Measurements from ENCODE around the gene FOCAD. TPM values are rescaled to one million over a fixed set of nuclear protein-coding genes. Genes with fewer than 3 reads are reported as not detected.

Gene FOCAD, protein sequence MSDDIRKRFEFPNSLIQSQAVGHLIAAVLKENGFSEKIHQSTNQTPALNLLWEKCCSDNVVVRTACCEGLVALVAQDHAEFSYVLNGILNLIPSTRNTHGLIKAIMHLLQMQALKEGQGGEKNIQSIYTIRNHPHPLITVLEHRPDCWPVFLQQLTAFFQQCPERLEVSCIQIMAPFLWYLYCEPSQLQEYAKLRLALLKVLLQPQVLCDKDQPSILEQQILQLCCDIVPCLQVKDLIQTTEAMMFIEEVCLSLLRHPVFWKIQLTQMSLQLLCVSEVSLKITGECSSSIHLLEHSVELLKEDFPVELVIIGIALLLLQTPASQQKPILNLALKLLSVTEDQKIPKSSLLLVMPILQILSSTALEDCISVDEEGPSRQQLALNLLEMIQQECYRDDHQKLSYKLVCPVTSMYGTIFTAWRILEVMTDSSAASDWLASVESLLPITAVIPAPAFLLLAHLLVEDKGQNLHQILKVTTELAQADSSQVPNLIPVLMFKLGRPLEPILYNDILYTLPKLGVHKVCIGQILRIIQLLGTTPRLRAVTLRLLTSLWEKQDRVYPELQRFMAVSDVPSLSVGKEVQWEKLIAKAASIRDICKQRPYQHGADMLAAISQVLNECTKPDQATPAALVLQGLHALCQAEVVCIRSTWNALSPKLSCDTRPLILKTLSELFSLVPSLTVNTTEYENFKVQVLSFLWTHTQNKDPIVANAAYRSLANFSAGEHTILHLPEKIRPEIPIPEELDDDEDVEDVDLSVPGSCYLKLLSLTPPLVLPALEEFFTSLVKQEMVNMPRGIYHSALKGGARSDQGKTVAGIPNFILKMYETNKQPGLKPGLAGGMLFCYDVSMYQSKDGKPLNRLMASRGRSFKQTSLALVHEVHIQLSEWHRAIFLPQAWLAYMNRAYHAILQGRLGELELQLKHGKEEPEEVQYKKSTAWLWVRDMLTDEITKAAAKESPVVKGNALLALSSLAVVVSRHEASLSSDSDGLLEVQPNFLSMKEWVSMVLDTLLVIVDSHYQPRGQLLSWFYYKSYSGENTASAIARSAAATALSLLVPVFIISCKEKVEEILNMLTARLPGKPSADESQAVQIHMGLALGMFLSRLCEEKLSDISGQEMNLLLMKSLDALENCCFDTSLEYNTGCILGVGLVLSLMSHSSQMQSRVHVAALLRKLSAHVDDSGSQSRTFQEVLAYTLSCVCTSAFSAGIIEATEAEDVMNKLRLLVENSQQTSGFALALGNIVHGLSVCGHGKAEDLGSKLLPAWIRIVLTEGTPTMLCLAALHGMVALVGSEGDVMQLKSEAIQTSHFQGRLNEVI (N-terminal part only)
- 24.4 and 30.7 TPM in 2 replicates for polyA plus RNA-seq

DNA sequence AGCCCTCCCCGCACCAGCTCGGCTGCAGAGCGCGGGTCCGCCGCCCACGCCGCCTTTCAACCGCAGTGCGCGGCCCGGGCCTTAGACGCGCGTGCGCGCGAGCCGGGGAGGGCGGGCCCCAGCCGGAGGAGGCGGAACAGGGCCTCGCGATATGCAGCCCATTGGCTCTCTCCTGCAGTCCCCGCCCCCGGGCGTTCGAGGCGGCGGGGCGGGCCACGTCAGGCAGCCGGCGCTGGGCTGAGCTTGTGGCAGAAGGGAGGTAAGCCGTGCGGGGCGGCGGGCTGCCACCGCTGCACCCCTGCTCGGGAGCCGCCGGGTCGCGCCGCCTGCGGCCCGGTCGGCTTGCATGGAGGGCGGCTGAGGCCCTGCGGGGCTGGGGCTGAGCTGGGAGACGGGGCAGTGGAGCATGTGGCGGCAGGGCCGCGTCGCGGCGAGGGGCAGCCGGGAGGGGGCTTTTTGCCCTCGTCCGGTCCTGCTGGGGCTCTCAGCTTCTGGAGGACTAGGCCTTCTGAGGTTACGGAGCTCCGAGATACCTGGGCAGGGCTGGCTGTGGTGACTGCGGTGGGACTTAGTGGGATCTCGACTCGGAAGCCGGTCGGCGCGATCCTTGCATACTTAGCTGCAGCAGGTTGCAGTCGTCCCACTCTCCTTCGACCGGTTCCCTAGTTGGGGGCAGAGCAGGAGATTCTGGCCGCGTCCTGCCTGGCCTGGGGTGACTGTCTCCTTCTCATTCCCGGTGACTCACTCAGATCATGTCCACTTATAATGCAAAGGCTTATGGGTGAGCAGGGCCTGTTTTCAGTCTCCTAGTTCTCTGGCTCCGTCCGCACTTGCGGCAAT, at the start of gene FOCAD:
FOCAD (plus strand) TSS at position 225 of the 840 bp plus-strand sequence. CDS start 31,095 bp downstream, outside the sequence.

DNA sequence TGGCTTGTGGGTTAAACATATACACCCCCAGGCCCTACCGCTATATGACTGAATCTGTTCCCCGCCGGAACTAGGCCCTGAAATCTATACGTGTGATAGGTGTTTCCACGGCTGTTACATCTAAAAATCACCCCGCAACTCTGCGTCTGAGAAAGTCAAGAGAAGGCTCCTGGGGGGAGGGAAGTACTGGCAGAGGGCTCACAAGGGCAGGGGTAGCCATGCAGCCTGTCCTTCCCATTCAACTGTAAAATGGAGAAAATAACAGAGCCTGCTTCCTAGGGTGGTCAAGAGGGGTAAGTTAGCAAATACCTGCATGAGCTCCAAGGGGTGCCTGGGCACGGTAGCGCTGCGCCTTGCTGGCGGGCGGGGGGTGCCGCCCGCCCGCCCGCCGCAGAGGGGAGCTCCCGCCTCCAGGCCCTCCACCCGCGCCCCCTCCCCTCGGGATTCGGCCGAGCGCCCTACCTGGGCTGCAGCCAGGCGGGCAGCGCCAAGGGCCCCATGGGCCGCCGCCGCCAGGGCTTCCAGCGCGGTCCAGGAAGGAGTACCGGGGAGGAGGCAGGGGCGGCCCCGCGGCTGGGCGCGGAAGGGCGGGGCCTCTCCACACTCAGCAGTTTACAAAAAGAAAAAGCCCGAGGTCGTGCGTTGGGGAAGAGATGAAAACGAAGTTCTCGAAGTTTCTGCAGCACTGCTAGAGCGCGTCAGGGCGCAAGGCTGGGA, 347.2 kb downstream of the FOCAD start, which contains the start of gene HACD4:
HACD4 (minus strand) TSS at position 550 of the 717 bp plus-strand sequence; CDS start at position 500, 50 bp downstream.

Other genes with a start within 250 kb of the FOCAD start
- 16.3 and 26.2 TPM in 2 replicates for gene MLLT3, start 61.8 kb upstream of the FOCAD start, polyA plus RNA-seq